ENCODE results near the gene SAMD1. TPM values are rescaled to one million over a fixed set of nuclear protein-coding genes. Genes with fewer than 3 reads are reported as not detected.

SAMD1 gene
- total RNA-seq, 1 donor from 2014 or later, result 9.4 TPM

DNA sequence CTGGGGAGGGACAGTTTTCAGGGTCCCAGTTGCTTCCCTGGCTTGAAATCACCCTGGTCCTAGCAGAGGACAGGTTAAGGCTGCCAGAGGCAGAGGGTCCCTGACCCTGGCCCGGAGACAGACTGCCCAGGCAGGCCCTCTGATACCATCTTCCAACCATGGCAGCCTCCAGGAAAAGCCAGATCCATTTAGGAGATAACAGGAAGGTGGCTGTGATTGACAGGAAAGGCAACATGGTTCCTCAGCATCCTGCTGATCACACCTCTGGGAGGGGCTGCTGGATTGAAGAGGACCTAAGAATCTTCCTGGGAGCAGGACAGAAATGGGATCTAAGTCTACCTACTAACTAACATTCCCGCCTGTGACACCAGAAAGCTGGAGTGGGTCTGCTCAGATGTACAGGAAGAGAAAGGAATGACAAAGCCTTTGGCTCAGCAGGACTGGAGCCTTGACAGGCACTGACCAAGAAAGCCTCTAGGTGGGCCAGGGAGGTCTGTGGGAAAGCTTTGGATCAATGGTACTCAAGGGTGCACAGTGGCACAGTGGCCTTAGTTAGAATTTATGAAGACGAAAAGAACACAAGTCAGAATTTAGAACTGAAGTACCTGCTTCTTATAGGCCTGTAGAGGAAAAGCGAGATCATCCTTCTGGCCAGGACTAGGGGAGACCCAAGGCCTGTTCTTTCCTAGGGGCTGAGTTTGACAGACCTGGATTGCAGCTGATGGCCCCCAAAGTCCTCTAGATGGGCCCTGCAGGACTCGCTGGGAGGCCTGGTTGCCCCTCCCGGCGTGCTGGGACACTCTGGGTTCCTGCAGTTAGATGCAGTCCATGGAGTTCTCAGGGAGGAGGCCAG lies 29.3 kb upstream of the SAMD1 start:
- no peaks in the 10 kb centered on the region for H3K27me3 ChIP-seq
- H3K36me3 ChIP-seq, result no peaks in the 10 kb centered on the region
- intact Hi-C loops (cut with DNase I), result loop anchor here (2.0 to 5.0 kb wide), 3 partner anchors 29 to 168 kb away; partner anchors contain the start of genes DCAF15, RFX1 and SAMD1
- no peak overlapping the region for H3K4me3 ChIP-seq
- TF ChIP-seq, protein P1, sequence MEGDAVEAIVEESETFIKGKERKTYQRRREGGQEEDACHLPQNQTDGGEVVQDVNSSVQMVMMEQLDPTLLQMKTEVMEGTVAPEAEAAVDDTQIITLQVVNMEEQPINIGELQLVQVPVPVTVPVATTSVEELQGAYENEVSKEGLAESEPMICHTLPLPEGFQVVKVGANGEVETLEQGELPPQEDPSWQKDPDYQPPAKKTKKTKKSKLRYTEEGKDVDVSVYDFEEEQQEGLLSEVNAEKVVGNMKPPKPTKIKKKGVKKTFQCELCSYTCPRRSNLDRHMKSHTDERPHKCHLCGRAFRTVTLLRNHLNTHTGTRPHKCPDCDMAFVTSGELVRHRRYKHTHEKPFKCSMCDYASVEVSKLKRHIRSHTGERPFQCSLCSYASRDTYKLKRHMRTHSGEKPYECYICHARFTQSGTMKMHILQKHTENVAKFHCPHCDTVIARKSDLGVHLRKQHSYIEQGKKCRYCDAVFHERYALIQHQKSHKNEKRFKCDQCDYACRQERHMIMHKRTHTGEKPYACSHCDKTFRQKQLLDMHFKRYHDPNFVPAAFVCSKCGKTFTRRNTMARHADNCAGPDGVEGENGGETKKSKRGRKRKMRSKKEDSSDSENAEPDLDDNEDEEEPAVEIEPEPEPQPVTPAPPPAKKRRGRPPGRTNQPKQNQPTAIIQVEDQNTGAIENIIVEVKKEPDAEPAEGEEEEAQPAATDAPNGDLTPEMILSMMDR (IDR thresholded peaks at IDR 0.05), result no peak
- H3K27ac ChIP-seq, result peak overlapping the region; percentile 92 to 99
- peaks cover 8 to 30% of the 10 kb centered on the region in 2 donors for H3K4me1 ChIP-seq
- no peak for DNase-seq (ENCODE audit: low spot score in 2 of 2)
- no peaks in the 10 kb centered on the region for H3K9me3 ChIP-seq

DNA sequence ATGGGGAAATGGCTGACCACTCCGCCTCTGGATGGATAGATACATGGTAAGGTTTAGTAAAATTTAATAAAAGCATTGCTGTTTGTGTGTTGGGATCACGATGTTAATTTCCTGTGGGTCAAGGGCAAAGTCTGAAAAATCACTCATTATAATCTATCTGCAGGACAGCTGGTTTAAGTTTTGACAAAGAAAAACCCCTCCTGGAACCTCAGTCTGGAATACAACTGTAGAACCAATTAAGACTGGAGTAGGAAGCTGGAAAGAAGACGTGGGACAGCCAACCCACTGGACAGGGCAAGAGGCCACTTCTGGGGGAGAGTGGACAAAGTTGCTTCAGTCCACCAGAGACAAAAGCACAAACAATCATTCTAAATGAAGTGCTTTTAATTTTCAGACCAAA lies 28.6 kb upstream of the SAMD1 start:
- no peak for DNase-seq (ENCODE audit: low spot score in 2 of 2)
- peak overlapping the region; percentile 92 to 99 for H3K27ac ChIP-seq

GRCh38 chr19:14118165-14119051 lies 27.9 kb upstream of the SAMD1 start:
- peak; percentile 79 to 94 for DNase-seq (ENCODE audit: low spot score in 2 of 2)
- Histone ChIP-seq H3K4me1 (peaks cover 19 to 44% of the 10 kb centered on the region in 2 donors), H3K4me3 (peak overlapping the region; percentile 63 to 66), H3K27me3 (no peaks in the 10 kb centered on the region), H3K9me3 (no peaks in the 10 kb centered on the region), H3K27ac (peak overlapping the region; percentile 92 to 99), H3K36me3 (no peaks in the 10 kb centered on the region)
- TF ChIP-seq, protein P1 (IDR thresholded peaks at IDR 0.05), result no peak
- intact Hi-C loops (cut with DNase I), result loop anchor here (1.0 to 5.0 kb wide), 5 partner anchors 19 to 238 kb away; partner anchors contain the start of genes DCAF15, RFX1 and SAMD1

More for the DNA sequence above, 28.6 kb upstream of the SAMD1 start:
- Histone ChIP-seq H3K4me1 (peaks cover 13 to 37% of the 10 kb centered on the region in 2 donors), H3K9me3 (no peaks in the 10 kb centered on the region), H3K4me3 (peak overlapping the region; percentile 63 to 66), H3K27me3 (no peaks in the 10 kb centered on the region), H3K36me3 (no peaks in the 10 kb centered on the region)
- TF ChIP-seq, protein P1 (IDR thresholded peaks at IDR 0.05), result no peak
- intact Hi-C loops (cut with DNase I), result loop anchor here (2.0 to 5.0 kb wide), 3 partner anchors 28 to 167 kb away; partner anchors contain the start of genes DCAF15, RFX1 and SAMD1

DNA sequence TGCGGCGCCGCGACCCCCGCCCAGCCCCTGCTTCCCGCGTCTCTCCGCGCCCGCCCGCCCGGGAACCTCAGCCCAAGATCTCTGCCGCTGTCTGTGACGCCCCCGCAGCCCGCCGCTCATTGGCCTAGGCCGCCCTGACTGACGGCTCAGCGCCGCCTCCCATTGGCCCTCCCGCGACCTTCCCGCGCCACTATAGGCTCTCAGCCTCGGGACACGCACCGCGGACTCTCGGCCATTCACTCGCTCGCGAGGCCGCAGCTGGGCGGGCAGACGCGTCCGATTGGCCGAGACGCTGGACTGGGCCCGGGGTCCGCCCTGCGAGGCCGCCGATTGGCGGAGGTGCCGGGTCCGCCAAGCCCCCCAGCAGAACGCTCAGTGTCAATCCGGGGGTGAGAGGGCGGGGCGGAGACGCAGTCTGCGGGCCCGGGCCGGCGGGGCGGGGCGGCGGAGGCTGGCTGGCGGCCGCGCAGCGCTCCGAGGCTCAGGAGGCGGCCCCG lies 27.2 kb upstream of the SAMD1 start, which contains the start of gene PRKACA:
Gene PRKACA (minus strand): TSS at position 95 of the 497 bp plus-strand sequence. CDS start 215 bp downstream, outside the sequence.
- peak; percentile 97 to 99 for DNase-seq (ENCODE audit: low spot score in 2 of 2)
- Histone ChIP-seq H3K27me3 (no peaks in the 10 kb centered on the region), H3K36me3 (no peaks in the 10 kb centered on the region), H3K9me3 (no peaks in the 10 kb centered on the region), H3K4me3 (peak within 1 kb of the TSS; percentile 71 to 96), H3K27ac (peak within 1 kb of the TSS; percentile 92 to 99), H3K4me1 (peaks cover 23 to 51% of the 10 kb centered on the region in 2 donors)
- TF ChIP-seq, protein P1 (IDR thresholded peaks at IDR 0.05), result no peak
- intact Hi-C loops (cut with DNase I), result loop anchor here (1.0 to 5.0 kb wide), 7 partner anchors 20 to 370 kb away; partner anchors contain the start of genes DCAF15, RFX1 and SAMD1
